ENCODE measurements around the gene AP3S2. TPM values are rescaled to one million over a fixed set of nuclear protein-coding genes. Genes with fewer than 3 reads are reported as not detected.

The AP3S2 gene
- polyA plus RNA-seq, 1 donor (not counting 4 experiments of a cell fraction or from before 2014, with no cell fraction given), result 34.6 TPM

GRCh38 chr15:89837830-89838178 lies 56.0 kb downstream of the AP3S2 start:
- no peak overlapping the region for H3K9ac ChIP-seq (ENCODE audit: control insufficient read depth, extremely low read depth, insufficient read depth, low read length)

GRCh38 chr15:89837134-89837829 lies 56.5 kb downstream of the AP3S2 start:
- H2AFZ ChIP-seq (ENCODE audit: control insufficient read depth, low read length), result no peak overlapping the region
- H3K4me1 ChIP-seq (ENCODE audit: control insufficient read depth, extremely low read depth, insufficient read depth, low read length), result peaks cover 37% of the 10 kb centered on the region
- no peaks in the 10 kb centered on the region for H4K20me1 ChIP-seq (ENCODE audit: control insufficient read depth, extremely low read depth, insufficient read depth, low read length)
- peaks cover 20 to 27% of the 10 kb centered on the region in 2 experiments for H3K36me3 ChIP-seq (ENCODE audit: control insufficient read depth in 2 of 2, extremely low read depth in 1 of 2, insufficient read depth in 2 of 2, low read length in 2 of 2)
- no peaks in the 10 kb centered on the region for H3K27me3 ChIP-seq (ENCODE audit: control insufficient read depth, extremely low read depth, insufficient read depth, low read length)
- peak overlapping the region; percentile 21 to 32 (median 27) for H3K4me3 ChIP-seq (ENCODE audit: control insufficient read depth in 2 of 3, extremely low read depth in 1 of 3, insufficient read depth in 2 of 3, low read depth in 1 of 3, low read length in 3 of 3)
- DNase-seq (ENCODE audit: low read depth, low spot score) (no peak), FAIRE-seq (peak; percentile 61)
- peak overlapping the region; percentile 90 for H3K27ac ChIP-seq (ENCODE audit: control insufficient read depth, insufficient read depth, low read length)
- no peaks in the 10 kb centered on the region for H3K79me2 ChIP-seq (ENCODE audit: control insufficient read depth, insufficient read depth, low read length)
- peak overlapping the region; percentile 70 for H3K9ac ChIP-seq (ENCODE audit: control insufficient read depth, extremely low read depth, insufficient read depth, low read length)
- no peaks in the 10 kb centered on the region for H3K9me3 ChIP-seq (ENCODE audit: control insufficient read depth, low read depth, low read length)
- H3K9me1 ChIP-seq (ENCODE audit: control insufficient read depth, extremely low read depth, insufficient read depth, low read length), result no peaks in the 10 kb centered on the region
- peak overlapping the region; percentile 67 for H3K4me2 ChIP-seq (ENCODE audit: control insufficient read depth, extremely low read depth, insufficient read depth, low read depth, low read length)
- dilution Hi-C loops (cut with MboI; ENCODE audit: extremely low pct_ligation_motif_present, low sequenced_read_pairs), result no loop called here
- TF ChIP-seq EZH2 (IDR thresholded peaks at IDR 0.05; ENCODE audit: low read length), result no peak
- no peak for TF ChIP-seq CTCF (optimal IDR thresholded peaks at IDR 0.05 in 1 of 3, IDR thresholded peaks at IDR 0.05 in 1 of 3, conservative IDR thresholded peaks at IDR 0.05 in 1 of 3; ENCODE audit: extremely low read depth in 1 of 3, insufficient read depth in 2 of 3, low read length in 3 of 3)

More at GRCh38 chr15:89837830-89838178, 56.0 kb downstream of the AP3S2 start:
- Histone ChIP-seq H3K4me1 (ENCODE audit: control insufficient read depth, extremely low read depth, insufficient read depth, low read length) (peaks cover 37% of the 10 kb centered on the region), H3K79me2 (ENCODE audit: control insufficient read depth, insufficient read depth, low read length) (no peaks in the 10 kb centered on the region), H3K9me3 (ENCODE audit: control insufficient read depth, low read depth, low read length) (no peaks in the 10 kb centered on the region), H3K4me3 (ENCODE audit: control insufficient read depth in 2 of 3, extremely low read depth in 1 of 3, insufficient read depth in 2 of 3, low read depth in 1 of 3, low read length in 3 of 3) (no peak overlapping the region), H3K27me3 (ENCODE audit: control insufficient read depth, extremely low read depth, insufficient read depth, low read length) (no peaks in the 10 kb centered on the region), H3K4me2 (ENCODE audit: control insufficient read depth, extremely low read depth, insufficient read depth, low read depth, low read length) (no peak overlapping the region), H3K9me1 (ENCODE audit: control insufficient read depth, extremely low read depth, insufficient read depth, low read length) (no peaks in the 10 kb centered on the region), H3K36me3 (ENCODE audit: control insufficient read depth in 2 of 2, extremely low read depth in 1 of 2, insufficient read depth in 2 of 2, low read length in 2 of 2) (peaks cover 20 to 27% of the 10 kb centered on the region in 2 experiments), H3K27ac (ENCODE audit: control insufficient read depth, insufficient read depth, low read length) (peak overlapping the region; percentile 90), H4K20me1 (ENCODE audit: control insufficient read depth, extremely low read depth, insufficient read depth, low read length) (no peaks in the 10 kb centered on the region), H2AFZ (ENCODE audit: control insufficient read depth, low read length) (no peak overlapping the region)
- dilution Hi-C loops (cut with MboI; ENCODE audit: extremely low pct_ligation_motif_present, low sequenced_read_pairs), result no loop called here
- DNase-seq (ENCODE audit: low read depth, low spot score) (no peak), FAIRE-seq (peak; percentile 23)
- TF ChIP-seq CTCF (optimal IDR thresholded peaks at IDR 0.05 in 1 of 3, IDR thresholded peaks at IDR 0.05 in 1 of 3, conservative IDR thresholded peaks at IDR 0.05 in 1 of 3; ENCODE audit: extremely low read depth in 1 of 3, insufficient read depth in 2 of 3, low read length in 3 of 3), result no peak
- no peak for TF ChIP-seq EZH2 (IDR thresholded peaks at IDR 0.05; ENCODE audit: low read length)
